Common myeloid progenitor, CD34-positive (primary cell): Measurements from ENCODE around the gene TSPAN5.

Experiments used
- CTCF ChIA-PET: fragments of 350-600 bp; sonication (Branson Sonifier 250); formaldehyde crosslinking; loops from one replicate; lab custom pipeline; 2021; ENCODE audit warnings: antibody characterized with exemption; lab: Charles Lee
- POLR2A ChIA-PET: fragments of 350-600 bp; sonication (Branson Sonifier 250); formaldehyde crosslinking; loops from one replicate; lab custom pipeline; 2021; ENCODE audit warnings: antibody characterized with exemption; lab: Charles Lee
- DNase-seq, 3 donors: peaks; one replicate each; pipeline versions ENCODE4 v3.0.0 to v3.0.0-alpha.2; 2013
- H3K27ac ChIP-seq, 2 experiments: 1 replicate in 1 of 2; 2 replicates in 1 of 2; pipeline ENCODE4 v1.7.0; 2013; ENCODE audit warnings: inconsistent platforms in 2 of 2, low read length in 2 of 2, mild to moderate bottlenecking in 2 of 2, low read depth in 1 of 2, moderate library complexity in 1 of 2; ENCODE audit not compliant: severe bottlenecking in 2 of 2, insufficient read depth in 1 of 2, poor library complexity in 1 of 2
- H3K27me3 ChIP-seq, 5 experiments: replicated peaks in 2 of 5; 1 replicate in 3 of 5; 2 replicates in 2 of 5; pipeline versions ENCODE4 v1.6.1 to v1.7.0; 2013; ENCODE audit warnings: low read length in 4 of 5, mild to moderate bottlenecking in 2 of 5, moderate library complexity in 2 of 5, inconsistent platforms in 1 of 5; ENCODE audit not compliant: insufficient read depth in 5 of 5, control insufficient read depth in 4 of 5
- H3K36me3 ChIP-seq, 4 experiments: 1 replicate in 2 of 4; 2 replicates in 2 of 4; pipeline versions ENCODE4 v1.6.1 to v1.7.0; 2013; ENCODE audit warnings: low read length in 3 of 4, control low read depth in 1 of 4, mild to moderate bottlenecking in 1 of 4; ENCODE audit not compliant: control insufficient read depth in 4 of 4, insufficient read depth in 4 of 4
- H3K4me1 ChIP-seq, 4 experiments: 1 replicate in 3 of 4; 2 replicates in 1 of 4; pipeline versions ENCODE4 v1.6.1 to v1.7.1; 2013; ENCODE audit warnings: low read length in 3 of 4, mild to moderate bottlenecking in 3 of 4, control low read depth in 1 of 4, inconsistent platforms in 1 of 4, moderate library complexity in 1 of 4; ENCODE audit not compliant: control insufficient read depth in 4 of 4, insufficient read depth in 4 of 4; ENCODE audit errors: control extremely low read depth in 1 of 4
- H3K4me3 ChIP-seq, 7 experiments: 1 replicate in 4 of 7; 2 replicates in 3 of 7; pipeline versions ENCODE4 v1.5.1 to v1.7.0; 2013; ENCODE audit warnings: mild to moderate bottlenecking in 7 of 7, low read length in 6 of 7, moderate library complexity in 6 of 7, inconsistent platforms in 2 of 7, low read depth in 2 of 7, control low read depth in 1 of 7; ENCODE audit not compliant: insufficient read depth in 4 of 7, control insufficient read depth in 1 of 7; ENCODE audit errors: extremely low read depth in 1 of 7
- H3K9me3 ChIP-seq, 5 experiments: 1 replicate in 4 of 5; 2 replicates in 1 of 5; pipeline versions ENCODE4 v1.6.1 to v1.7.1; 2013; ENCODE audit warnings: low read length in 4 of 5, mild to moderate bottlenecking in 2 of 5, inconsistent platforms in 1 of 5, low read depth in 1 of 5, moderate library complexity in 1 of 5; ENCODE audit not compliant: control insufficient read depth in 4 of 5, insufficient read depth in 2 of 5; ENCODE audit errors: control extremely low read depth in 1 of 5
- WGBS: methylation state at CpG from one replicate; pipeline ENCODE4 v1.1.5; 2013; ENCODE audit not compliant: insufficient coverage; 5-methylcytosine and 5-hydroxymethylcytosine counted together

TSPAN5 gene

DNA sequence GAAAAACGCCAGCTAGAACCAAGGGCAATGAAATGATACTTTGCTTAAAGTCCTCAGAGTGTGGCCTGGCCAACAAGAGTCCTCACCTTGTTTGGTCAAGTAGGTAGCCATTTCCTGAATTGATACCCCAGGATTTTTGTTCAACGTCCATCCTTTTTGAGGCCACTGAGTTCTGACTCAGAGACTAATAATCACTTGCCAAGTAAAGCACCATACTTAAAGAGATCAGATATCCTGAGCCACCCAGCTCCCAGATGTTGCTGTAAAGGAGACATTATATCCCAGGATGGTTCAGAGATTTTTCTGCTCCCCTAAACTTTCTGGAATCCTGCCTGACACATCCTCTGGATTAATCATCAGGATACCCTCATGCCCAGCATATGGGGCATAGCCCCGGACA, 206.3 kb downstream of the TSPAN5 start:
- WGBS: 100% methylated on average over 2 of the region's 3 CpGs
- ChIA-PET CTCF (interaction anchor here (0.6 to 1.7 kb wide), 2 partner anchors 16 to 184 kb away, joined by 3 to 5 read pairs; no protein-coding TSS in a partner anchor), POLR2A (no interaction called here)
- no peak for DNase-seq
- H3K27me3 ChIP-seq: no peaks in the 10 kb centered on the region
- peaks cover 19 to 24% (median 22%) of the 10 kb centered on the region in 4 experiments for H3K4me1 ChIP-seq
- no peaks in the 10 kb centered on the region for H3K36me3 ChIP-seq
- no peak overlapping the region for H3K4me3 ChIP-seq
- peaks cover 0 to 7% (median 1%) of the 10 kb centered on the region in 5 experiments for H3K9me3 ChIP-seq
- no peak overlapping the region for H3K27ac ChIP-seq

DNA sequence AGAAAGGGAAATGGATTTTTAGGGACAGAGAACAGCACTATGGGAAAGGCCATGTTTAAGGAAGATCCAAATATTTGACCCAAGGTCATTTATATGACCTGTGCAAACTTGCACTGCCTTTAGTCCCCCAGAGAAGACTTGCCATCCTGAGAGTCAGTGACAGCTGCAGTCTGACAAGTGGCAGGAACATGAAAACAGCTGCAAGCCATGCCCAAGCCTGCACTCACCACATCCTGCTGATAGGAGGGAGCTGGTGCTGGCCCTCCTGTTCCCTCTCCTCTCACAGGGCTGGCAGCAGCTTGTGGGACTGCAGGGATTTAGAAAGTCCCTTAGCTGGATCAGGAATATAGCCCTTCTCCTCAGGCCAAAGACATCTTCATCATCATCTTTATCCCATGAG, 209.5 kb downstream of the TSPAN5 start:
- Histone ChIP-seq H3K27me3 (no peaks in the 10 kb centered on the region), H3K4me3 (no peak overlapping the region), H3K27ac (no peak overlapping the region), H3K36me3 (peaks cover 0 to 2% (median 0%) of the 10 kb centered on the region in 4 experiments), H3K9me3 (peaks cover 0 to 7% (median 1%) of the 10 kb centered on the region in 5 experiments), H3K4me1 (peaks cover 27 to 40% (median 35%) of the 10 kb centered on the region in 4 experiments)
- ChIA-PET CTCF (interaction anchor here (3.5 kb wide), 1 partner anchor 19 kb away, joined by 14 read pairs; no protein-coding TSS in a partner anchor), POLR2A (no interaction called here)
- DNase-seq: peak; percentile 33 to 91 (median 87)

DNA sequence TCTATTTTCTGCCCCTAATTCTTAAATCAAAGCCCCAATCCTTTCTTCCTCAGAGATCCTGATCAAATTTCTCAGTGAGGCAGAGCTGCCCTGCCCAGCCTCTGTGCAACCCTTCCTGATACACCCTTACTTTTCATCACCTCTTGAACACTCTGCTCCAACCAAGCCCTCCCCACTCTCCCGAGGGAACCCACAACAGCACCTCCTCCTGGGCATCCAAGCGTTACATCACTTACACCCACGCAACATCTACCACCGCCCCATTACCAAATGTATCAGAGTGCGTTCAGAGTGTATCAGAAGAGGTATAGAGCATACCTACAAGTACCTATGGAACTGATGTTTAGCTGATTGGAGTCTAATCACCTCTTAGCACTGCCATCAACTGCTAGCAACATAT, 210.8 kb downstream of the TSPAN5 start:
- H3K4me3 ChIP-seq: no peak overlapping the region
- DNase-seq: no peak
- H3K9me3 ChIP-seq: peaks cover 0 to 5% (median 1%) of the 10 kb centered on the region in 5 experiments
- no peaks in the 10 kb centered on the region for H3K27me3 ChIP-seq
- CTCF ChIA-PET: interaction anchor here (0.8 to 3.5 kb wide), 4 partner anchors 21 to 305 kb away, joined by 3 to 14 read pairs (median 3); partner anchors contain the start of gene STPG2
- H3K27ac ChIP-seq: no peak overlapping the region
- POLR2A ChIA-PET: no interaction called here
- WGBS: 96% methylated on average over 5 of the region's 5 CpGs
- H3K36me3 ChIP-seq: peaks cover 0 to 8% (median 3%) of the 10 kb centered on the region in 4 experiments
- H3K4me1 ChIP-seq: peaks cover 27 to 40% (median 35%) of the 10 kb centered on the region in 4 experiments

DNA sequence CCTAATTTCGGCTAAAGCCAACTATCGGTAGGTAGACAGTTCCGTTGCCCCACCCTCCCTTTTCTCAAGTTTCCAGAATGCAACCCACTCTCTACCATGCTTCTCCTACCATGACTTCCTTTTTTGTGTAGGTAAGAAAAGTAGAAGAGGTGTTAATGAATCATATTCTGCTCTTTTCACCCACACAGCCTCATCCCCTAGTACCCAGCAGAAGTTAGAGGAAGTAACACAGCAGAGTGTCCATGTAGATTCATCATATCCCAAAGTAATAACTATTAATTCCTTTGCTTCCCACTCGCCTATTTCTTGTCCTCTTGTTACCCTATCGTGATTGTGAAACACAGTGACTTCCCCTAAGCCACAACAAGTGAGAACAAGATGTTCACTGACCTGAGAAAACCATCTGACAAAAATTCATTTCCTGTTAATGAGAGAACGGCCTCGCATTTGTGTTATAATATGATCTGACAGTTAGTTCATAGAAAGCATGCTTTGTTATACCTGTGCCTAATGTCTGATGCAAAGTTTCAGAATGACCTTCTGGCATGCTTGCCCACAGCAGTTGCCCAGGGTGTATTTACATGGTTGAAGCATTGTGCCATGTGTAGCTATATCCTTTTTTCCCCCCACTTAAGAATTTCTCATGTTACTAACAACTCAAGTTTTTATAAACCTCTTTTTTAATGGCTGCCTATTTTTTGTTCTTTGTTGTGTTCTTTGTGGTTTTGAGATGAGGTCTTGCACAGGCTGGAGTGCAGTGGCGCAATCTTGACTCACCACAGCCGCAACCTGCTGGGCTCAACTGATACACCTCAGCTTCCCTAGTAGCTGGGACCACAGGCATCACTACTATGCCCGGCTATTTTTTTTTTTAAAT, 211.7 kb downstream of the TSPAN5 start:
- CTCF ChIA-PET: interaction anchor here (0.6 to 3.5 kb wide), 4 partner anchors 9 to 304 kb away, joined by 3 to 14 read pairs (median 3); partner anchors contain the start of gene STPG2
- peaks cover 6 to 17% (median 10%) of the 10 kb centered on the region in 4 experiments for H3K36me3 ChIP-seq
- DNase-seq: peak; percentile 78 to 99 (median 97)
- peak overlapping the region in 5 of 7 experiments; percentile 32 to 60 (median 43) for H3K4me3 ChIP-seq
- H3K27ac ChIP-seq: peak overlapping the region; percentile 77 to 85
- POLR2A ChIA-PET: interaction anchor here (0.5 kb wide), 1 partner anchor 154 kb away, joined by 5 read pairs; no protein-coding TSS in a partner anchor
- H3K9me3 ChIP-seq: no peaks in the 10 kb centered on the region
- 0% methylated on average over 5 of the region's 10 CpGs for WGBS
- peaks cover 27 to 40% (median 35%) of the 10 kb centered on the region in 4 experiments for H3K4me1 ChIP-seq
- H3K27me3 ChIP-seq: no peaks in the 10 kb centered on the region

DNA sequence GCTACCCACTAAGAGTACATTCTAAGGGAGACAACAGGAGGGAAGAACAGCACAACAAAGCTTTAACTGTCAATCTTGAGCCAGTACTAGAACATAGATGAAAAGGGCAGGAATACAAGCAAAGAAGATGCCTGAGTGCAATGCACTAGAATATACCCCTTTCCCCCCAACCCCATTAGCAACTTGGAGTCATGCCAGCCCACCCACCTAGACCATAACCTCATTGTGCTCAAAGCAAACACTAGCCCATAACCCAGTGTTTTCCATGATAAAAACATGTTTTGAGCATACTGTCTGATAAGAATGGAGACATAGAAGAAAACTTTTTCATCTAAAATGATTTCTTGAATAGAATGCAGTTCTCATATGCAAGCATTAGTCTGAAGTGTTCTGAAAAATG, 214.0 kb downstream of the TSPAN5 start:
- Histone ChIP-seq H3K36me3 (peaks cover 6 to 17% (median 11%) of the 10 kb centered on the region in 4 experiments), H3K9me3 (no peaks in the 10 kb centered on the region), H3K27me3 (no peaks in the 10 kb centered on the region), H3K4me1 (peaks cover 22 to 37% (median 33%) of the 10 kb centered on the region in 4 experiments), H3K27ac (no peak overlapping the region), H3K4me3 (no peak overlapping the region)
- no peak for DNase-seq
- ChIA-PET CTCF (interaction anchor here (1.1 kb wide), 1 partner anchor 8 kb away, joined by 3 read pairs; no protein-coding TSS in a partner anchor), POLR2A (no interaction called here)

DNA sequence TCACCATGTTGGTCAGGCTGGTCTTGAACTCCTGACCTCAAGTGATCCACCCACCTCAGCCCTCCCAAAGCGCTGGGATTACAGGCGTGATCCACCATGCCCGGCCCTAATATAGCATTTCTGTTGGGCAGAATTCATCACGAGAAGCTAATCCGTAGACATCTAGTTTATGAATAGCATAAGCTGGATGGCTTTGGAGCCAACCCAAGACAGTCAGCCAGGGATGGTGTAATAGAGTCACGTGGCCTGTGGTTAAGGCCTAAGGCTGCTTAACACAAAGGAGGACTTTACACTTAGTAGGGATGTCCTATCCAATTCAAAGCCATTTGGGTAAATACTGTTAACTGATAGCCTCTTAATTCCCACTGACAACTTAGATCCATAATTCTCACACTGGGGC, 223.6 kb downstream of the TSPAN5 start:
- CTCF ChIA-PET: no interaction called here
- Histone ChIP-seq H3K27me3 (no peaks in the 10 kb centered on the region), H3K36me3 (peaks cover 0 to 23% (median 13%) of the 10 kb centered on the region in 4 experiments), H3K27ac (no peak overlapping the region), H3K4me1 (peaks cover 0 to 3% (median 0%) of the 10 kb centered on the region in 4 experiments), H3K9me3 (no peaks in the 10 kb centered on the region), H3K4me3 (no peak overlapping the region)
- 100% methylated on average over 4 of the region's 6 CpGs for WGBS
- no peak for DNase-seq
- POLR2A ChIA-PET: no interaction called here
